K562 (cell line): ENCODE data around the gene DHX32.

Experiments
- CBX2 ChIP-seq: fragments of 200-600 bp; sonication (generic); IDR thresholded peaks from one replicate; pipeline ENCODE4 v1.6.1; 2012; ENCODE audit warnings: mild to moderate bottlenecking, low read length, inconsistent platforms; ENCODE audit not compliant: insufficient read depth, poor library complexity, severe bottlenecking
- EP300 ChIP-seq: IDR thresholded peaks from 2 replicates; pipeline ENCODE4 v1.6.1; 2012; ENCODE audit warnings: low read length, improper control_type of control experiment
- FOXM1 ChIP-seq, 2 experiments: fragments of 450-650 bp in 1 of 2; sonication (generic) in 1 of 2; formaldehyde crosslinking in 1 of 2; IDR thresholded peaks; 2 replicates each; pipeline versions ENCODE4 v1.6.1 to v1.9.0; 2017 to 2022; ENCODE audit warnings: low read depth in 2 of 2, mild to moderate bottlenecking in 2 of 2, missing genetic modification reagents in 1 of 2, moderate library complexity in 1 of 2
- SIN3A ChIP-seq, 2 experiments: fragments of 150-350 bp in 1 of 2; IDR thresholded peaks; 2 replicates each; pipeline ENCODE4 v1.6.1; 2011 to 2016; ENCODE audit warnings: borderline replicate concordance in 2 of 2, low read depth in 2 of 2, low read length in 2 of 2, mild to moderate bottlenecking in 2 of 2, moderate library complexity in 2 of 2; ENCODE audit not compliant: control insufficient read depth in 1 of 2
- TF ChIP-seq, protein P1 (sequence below): fragments of 450-650 bp; formaldehyde crosslinking; IDR thresholded peaks from 2 replicates; pipeline ENCODE4 v1.4.0; 2020; ENCODE audit warnings: mild to moderate bottlenecking, mixed read lengths

DNA sequence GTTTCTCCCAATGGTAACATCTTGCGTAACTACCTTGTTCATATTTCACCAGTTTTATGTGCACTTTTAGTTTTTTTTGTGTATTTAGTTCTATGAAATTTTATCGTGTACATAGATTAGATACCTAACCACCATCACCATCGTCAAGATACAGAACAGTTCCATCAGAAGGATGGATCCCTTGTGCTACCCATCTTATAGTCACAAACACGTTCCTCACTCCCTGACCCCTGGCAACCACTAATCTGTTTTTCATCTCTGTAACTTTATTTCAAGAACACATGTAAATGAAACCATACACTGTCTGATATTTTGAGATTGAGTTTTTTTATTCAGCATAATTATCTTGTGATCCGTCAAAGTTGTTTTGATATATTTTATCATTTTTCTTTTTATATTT is 45.2 kb upstream of the DHX32 start:
- TF ChIP-seq CBX2 (no peak), SIN3A (IDR thresholded peaks at IDR 0.05; ENCODE audit: borderline replicate concordance in 2 of 2, control insufficient read depth in 1 of 2, low read depth in 2 of 2, low read length in 2 of 2) (no peak), EP300 (no peak), FOXM1 (IDR thresholded peaks at IDR 0.05; ENCODE audit: low read depth) (no peak), FOXM1 (CRISPR knock-in tag; IDR thresholded peaks at IDR 0.05; ENCODE audit: low read depth) (no peak)
- TF ChIP-seq, protein P1, sequence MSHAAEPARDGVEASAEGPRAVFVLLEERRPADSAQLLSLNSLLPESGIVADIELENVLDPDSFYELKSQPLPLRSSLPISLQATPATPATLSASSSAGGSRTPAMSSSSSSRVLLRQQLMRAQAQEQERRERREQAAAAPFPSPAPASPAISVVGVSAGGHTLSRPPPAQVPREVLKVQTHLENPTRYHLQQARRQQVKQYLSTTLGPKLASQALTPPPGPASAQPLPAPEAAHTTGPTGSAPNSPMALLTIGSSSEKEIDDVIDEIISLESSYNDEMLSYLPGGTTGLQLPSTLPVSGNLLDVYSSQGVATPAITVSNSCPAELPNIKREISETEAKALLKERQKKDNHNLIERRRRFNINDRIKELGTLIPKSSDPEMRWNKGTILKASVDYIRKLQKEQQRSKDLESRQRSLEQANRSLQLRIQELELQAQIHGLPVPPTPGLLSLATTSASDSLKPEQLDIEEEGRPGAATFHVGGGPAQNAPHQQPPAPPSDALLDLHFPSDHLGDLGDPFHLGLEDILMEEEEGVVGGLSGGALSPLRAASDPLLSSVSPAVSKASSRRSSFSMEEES: no peak
